ENCODE data around the gene CDRT4.

The CDRT4 gene

DNA sequence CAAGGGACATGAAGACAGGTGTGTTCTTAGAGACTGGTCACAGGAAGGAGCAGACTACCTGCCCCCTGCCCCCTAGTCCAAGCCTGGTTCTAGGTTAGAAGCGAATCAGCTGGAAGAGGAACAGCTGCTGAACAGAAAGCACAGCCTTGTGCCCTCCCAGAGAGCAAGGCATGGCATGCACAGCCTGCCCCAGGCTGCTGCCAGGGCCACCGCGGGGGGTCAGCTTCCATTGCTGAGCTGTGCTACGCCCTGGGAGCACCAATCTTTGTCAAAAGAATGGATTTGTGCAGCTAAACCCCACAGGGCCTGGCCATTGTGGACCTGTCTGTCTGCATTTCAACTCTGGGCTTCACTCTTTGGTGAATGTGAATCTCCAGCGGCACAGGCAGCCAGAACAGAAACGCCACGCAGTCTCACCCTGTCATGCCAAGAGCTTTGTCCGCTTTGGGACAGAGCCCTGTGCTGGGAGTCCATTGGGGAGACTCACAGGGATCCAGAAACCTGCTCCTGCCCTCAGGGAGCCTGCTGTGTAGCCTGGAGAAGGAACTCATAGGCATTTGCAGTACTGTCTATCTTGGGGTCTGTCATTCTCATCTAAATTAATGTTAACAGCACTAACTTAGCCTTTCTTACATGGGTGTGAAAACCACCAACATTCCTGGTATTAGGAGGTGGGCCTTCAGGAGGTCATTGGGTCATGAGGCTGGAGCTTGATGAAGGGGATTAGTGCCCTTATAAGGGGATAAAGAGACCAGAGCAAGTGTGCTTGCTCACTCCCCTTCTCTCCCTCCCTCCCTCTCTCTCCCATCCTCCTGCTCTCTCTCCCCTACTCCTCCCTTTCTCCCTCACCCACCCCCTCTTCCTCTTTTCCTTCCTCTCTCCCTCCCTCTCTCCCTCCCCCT lies 25.6 kb upstream of the CDRT4 start:
- no peak for DNase-seq (ENCODE audit: low read depth in 2 of 3, low spot score in 1 of 3)

DNA sequence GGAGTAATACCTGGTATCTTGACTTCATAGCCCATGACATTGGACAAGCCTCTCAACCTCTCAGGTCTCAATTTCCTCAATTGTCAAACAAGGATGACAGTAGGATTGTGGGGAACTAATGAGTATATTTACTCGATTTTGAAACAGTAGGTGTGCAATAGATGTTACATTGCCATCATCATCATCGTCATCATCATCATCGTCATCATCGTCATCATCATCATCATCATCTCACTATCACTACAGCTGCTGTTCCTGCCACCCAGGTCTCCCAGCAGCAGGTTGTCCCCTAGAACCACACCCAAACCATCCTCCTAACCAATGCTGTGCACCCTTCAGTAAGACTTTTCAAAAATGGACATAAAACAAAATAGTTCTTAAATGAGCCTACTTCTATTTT lies 24.8 kb upstream of the CDRT4 start:
- no peak for DNase-seq (ENCODE audit: low read depth in 2 of 3, low spot score in 1 of 3)

DNA sequence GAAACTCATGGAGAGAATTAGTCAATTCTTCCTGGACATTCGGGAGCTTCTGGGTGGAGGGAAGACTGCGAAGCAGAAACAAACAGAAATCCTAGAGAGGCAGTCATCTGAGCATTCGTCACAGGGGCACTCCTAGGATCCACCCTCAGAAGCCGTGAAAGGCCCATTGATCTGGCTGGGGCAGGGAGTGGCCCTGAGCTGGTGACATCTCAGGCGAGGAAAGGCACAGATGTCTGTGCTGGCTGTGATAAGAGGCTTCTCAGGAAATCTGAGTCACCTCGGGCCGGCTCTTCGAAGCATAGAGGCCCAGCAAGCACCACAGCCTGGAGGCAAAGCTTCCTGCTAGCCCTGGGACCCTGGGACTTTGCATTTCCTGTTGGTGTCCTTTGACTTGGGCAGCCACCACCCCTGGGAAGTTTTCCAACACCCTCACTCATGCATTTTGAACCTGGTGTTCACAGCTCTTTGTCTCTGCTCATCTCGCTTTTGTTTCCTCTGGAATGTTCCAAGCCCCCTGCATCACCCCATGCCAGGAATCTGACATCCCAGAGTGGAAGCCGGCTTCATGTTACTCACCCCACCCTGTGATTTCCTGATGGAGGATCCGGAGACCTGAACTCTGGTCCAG lies 23.3 kb upstream of the CDRT4 start:
- DNase-seq (ENCODE audit: low read depth in 2 of 3, low spot score in 1 of 3), result peak in 2 of 3 donors; percentile 3 to 18

GRCh38 chr17:15488557-15488956 lies 21.1 kb upstream of the CDRT4 start:
- no peak for DNase-seq (ENCODE audit: low read depth in 2 of 3, low spot score in 1 of 3)

DNA sequence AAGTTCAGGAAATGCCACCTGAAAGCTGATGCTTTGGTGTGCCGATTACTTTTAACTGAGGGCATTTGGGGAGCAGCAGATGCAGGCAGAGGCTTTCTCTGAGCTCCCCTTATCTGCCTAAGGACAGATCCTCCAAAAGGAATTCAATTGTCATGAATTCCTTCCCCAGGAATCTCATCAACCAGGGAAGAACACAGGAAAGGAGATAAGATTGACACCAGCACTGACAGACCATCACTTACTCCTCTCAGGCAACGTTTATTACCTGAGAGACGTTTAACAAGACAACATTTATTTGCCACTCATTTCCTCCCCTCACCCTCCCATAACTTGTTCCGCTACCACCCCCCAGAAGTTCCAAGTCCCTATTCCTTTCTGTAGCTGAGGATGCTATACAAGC lies 17.6 kb upstream of the CDRT4 start:
- DNase-seq (ENCODE audit: low read depth in 2 of 3, low spot score in 1 of 3), result no peak

- no peak for DNase-seq (ENCODE audit: low read depth in 2 of 3, low spot score in 1 of 3)
Measured at GRCh38 chr17:15483431-15483830, 16.0 kb upstream of the CDRT4 start.

GRCh38 chr17:15482476-15482875 lies 15.1 kb upstream of the CDRT4 start:
- no peak for DNase-seq (ENCODE audit: low read depth in 2 of 3, low spot score in 1 of 3)

DNA sequence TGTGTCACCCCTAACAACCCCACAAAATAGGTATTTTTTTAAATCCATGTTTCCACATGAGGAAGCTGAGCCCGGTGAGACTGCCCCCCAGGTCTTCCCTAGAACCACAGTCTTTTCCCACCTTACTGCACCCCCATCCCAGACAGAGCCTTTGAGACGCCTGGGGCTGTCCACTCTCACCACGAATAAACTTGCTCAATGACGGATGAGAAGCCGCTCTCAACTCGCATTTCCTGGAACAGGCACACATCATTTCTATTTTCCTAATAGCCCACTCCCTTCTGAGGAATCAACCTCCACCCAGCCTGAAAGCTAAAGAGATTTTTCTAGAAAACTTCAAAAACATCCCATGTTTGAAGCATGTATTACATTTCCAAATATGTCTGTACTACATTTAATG lies 14.1 kb upstream of the CDRT4 start:
- DNase-seq (ENCODE audit: low read depth in 2 of 3, low spot score in 1 of 3), result no peak

DNA sequence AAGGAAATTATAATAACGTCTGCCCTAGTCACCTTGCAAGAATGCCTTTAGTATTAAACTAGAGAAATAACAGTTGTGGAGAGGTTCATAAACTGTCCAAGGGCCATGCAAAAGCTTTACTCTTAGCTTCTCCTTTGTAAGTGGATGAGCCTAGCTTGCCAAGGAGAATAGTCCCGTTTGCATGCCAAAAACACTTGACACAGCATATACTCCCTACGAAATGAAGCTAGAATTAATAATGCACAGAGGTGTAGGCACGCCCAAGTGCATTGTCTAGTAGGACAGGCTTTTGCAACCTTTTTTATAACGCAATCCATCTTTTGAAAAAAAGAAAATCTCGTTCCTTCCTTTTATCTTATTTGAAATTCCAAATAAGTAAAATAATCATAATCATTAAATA lies 12.8 kb upstream of the CDRT4 start:
- DNase-seq (ENCODE audit: low read depth in 2 of 3, low spot score in 1 of 3), result no peak

DNA sequence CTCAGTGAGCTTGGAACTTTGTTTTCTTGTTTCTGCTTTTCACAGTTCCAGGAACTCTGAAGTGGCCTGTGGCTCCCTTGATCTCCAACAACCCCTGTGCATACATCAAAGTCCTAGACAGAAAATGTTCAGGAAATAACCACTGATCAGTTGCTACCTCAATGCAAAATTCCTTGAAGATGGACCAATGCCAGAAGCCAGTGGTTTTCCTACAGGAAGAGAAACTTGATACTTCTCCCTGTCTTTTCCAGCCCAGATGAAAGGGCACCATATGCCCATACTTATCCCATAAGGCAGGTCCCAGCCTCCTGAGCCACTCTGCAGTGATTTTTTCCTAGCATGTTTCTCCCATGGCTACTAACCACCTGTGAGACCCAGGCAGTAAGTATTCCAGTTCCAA lies 12.3 kb upstream of the CDRT4 start:
- no peak for DNase-seq (ENCODE audit: low read depth in 2 of 3, low spot score in 1 of 3)

DNA sequence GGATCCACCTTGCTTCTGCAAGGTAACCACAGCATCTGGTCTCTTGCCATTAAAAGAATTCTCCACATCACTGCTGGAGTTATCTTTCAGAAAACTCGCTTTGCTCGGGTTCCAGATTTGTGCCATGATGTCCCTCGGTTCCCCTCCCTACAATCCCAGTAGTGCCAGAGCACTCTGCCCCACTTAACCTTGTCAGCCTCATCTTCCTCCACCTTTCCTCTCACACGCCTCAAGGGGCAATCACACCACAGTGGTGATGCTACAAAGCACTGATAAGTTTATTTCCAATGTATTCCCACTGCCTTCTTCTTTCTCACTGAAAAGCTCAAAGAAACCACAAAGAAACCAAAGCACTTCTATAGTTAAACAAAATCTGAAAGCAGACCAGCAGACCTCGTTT lies 11.4 kb upstream of the CDRT4 start:
- no peak for DNase-seq (ENCODE audit: low read depth in 2 of 3, low spot score in 1 of 3)

DNA sequence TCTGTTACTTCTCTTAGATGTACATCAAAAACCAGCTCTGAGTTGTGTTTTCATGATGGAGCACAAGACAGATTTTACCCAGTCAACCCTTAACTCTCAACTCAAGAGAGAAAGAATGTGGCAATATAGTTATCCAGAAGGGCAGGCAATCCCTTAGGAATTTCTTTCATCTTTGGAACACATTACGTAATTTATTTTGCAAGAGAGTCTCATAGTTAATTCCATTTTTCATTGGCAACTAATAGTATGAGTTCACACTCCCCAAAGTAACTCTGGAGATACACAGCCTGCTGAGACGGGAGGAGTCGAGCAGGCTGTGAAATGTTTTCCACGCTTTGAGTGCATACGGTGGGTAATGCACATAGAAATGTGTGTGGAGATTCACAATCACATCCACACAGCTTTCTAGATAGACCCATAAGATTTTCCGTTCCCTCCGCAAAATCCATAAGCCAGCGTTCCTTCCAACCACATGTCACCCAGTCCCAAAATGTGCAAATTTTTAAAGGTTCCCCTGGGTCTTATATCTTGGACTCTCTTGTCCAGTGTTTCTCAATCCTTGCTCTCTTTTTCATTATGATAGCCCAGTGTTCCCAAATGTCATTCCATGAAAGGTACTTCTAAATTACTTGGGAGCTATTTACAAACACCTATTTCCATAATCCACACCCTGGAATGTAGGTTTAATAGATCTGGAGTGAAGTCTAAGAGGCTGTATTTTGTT lies 8.4 kb upstream of the CDRT4 start:
- no peak for DNase-seq (ENCODE audit: low read depth in 2 of 3, low spot score in 1 of 3)

DNA sequence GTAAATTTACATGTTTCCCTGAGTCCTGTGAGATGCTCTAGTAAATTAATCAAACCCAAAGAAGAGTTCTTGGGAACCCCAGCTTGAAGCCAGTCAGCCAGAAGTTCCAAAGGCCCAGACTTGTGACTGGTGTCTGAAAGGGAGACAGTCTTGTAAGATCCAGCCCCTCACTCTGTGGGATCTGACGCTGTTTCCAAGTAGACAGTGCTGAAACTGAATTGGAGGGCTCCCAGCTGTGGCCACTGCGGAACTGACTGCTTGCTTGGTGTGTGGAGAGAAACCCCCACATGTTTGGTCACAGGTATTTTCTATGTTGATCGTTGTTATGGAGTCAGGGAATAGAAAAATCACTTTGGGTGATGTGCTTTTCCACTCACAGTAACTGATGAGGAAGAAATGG lies 5.5 kb upstream of the CDRT4 start:
- DNase-seq (ENCODE audit: low read depth in 2 of 3, low spot score in 1 of 3), result no peak

DNA sequence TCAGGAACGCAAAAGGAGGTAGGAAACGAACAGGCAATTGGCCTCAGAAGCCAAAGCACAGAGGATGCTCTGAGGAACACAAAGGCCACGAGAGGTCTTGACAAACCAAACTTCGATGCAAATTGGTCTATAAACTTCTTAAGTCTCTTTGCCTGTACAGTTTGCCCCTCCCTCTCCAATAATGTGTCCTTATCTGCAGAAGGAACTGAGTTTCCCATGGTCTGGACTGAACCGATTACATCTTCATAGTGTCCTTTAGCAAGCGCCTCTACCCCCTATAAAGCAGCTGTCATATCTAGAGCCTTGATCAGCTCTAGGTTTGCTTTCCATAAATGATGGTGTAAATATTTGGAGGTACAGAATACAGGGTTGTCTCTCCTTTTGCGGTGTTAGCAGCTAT lies 3.1 kb upstream of the CDRT4 start:
- DNase-seq (ENCODE audit: low read depth in 2 of 3, low spot score in 1 of 3), result no peak

DNA sequence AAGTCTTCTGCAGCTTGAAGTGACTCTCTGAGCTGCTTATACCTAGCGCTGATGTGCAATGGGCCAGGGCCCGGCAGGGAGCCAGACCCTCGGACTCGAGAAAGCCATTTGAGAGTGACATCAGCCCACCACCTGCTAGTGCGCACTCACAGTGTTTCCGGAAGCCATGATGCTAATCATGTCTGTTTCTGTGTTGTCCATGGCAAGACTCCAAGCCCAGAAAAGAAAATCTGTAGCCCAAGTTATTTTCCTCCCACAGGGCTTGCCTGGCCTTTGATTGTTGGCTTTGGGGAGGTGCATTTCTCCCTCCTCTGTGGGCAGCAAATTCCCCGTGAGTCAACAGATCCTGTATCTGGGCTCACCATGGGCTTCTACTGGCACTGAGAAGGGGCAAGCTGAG lies 1.8 kb upstream of the CDRT4 start:
- no peak for DNase-seq (ENCODE audit: low read depth in 2 of 3, low spot score in 1 of 3)

- DNase-seq (ENCODE audit: low read depth in 2 of 3, low spot score in 1 of 3), result no peak
Measured at GRCh38 chr17:15468126-15468525, 705 bp upstream of the CDRT4 start.

- no peak for DNase-seq (ENCODE audit: low read depth in 2 of 3, low spot score in 1 of 3)
Measured at GRCh38 chr17:15466131-15466530, 1.3 kb downstream of the CDRT4 start.

GRCh38 chr17:15465045-15465701 lies 2.2 kb downstream of the CDRT4 start:
- DNase-seq (ENCODE audit: low read depth in 2 of 3, low spot score in 1 of 3), result no peak

DNA sequence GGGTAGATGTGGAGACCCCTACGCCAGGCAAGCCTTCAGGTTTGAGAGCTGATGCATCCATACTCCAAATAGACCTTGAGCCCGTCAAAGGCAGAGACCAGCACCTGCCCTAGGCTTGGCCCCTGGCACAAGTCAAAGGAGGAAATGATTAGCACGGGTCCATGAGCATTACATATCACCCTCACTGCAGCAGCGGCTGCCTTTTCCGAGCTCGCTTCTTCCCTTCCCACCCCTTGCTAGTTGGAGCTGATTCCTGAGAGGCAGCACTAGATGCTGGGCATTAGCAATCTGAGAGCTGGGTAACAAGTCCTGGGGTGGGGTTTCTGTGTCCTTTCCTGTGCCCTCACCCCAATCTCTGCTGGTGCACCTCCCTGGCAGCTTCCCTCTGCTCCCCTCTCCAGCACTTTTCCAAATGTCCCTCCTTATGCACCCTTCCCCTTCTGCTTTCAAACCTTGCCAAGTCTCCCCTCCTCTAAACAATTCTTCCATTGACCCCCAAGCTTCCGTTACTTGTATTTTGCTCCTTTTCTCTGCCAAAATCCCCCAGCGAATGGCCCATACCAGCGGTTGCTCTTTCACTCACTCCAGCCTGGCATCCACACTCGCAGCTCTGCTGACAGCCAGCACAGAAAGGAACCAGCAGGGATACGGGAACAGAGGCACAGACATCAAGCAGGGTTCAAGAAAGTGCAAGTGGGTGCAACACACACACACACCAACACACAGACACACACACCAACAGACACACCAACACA lies 3.0 kb downstream of the CDRT4 start:
- DNase-seq (ENCODE audit: low read depth in 2 of 3, low spot score in 1 of 3), result no peak

- DNase-seq (ENCODE audit: low read depth in 2 of 3, low spot score in 1 of 3), result no peak
Measured at GRCh38 chr17:15462976-15463772, 4.2 kb downstream of the CDRT4 start.
